HG02840 (cell line): Measurements from ENCODE around the gene CCNY.

Source experiments
- ATAC-seq: cut with Tn5 transposase; IDR thresholded peaks from one replicate; pipeline ENCODE4 v1.9.1; 2021; ENCODE audit warnings: mild to moderate bottlenecking, moderate library complexity, moderate number of reproducible peaks; ENCODE audit not compliant: unreplicated experiment, low FRiP score

CCNY gene

GRCh38 chr10:35606430-35606829 lies 270.1 kb downstream of the CCNY start:
- ATAC-seq: no peak

GRCh38 chr10:35607475-35608327 lies 271.4 kb downstream of the CCNY start:
- no peak for ATAC-seq

GRCh38 chr10:35608328-35608672 lies 272.0 kb downstream of the CCNY start:
- no peak for ATAC-seq

- no peak for ATAC-seq
Measured at GRCh38 chr10:35611750-35612149, 275.4 kb downstream of the CCNY start.

- no peak for ATAC-seq
Measured at GRCh38 chr10:35612385-35613106, 276.2 kb downstream of the CCNY start.

- no peak for ATAC-seq
Measured at GRCh38 chr10:35613107-35613440, 276.8 kb downstream of the CCNY start.

GRCh38 chr10:35613597-35614226 lies 277.4 kb downstream of the CCNY start:
- ATAC-seq: no peak

- no peak for ATAC-seq
Measured at GRCh38 chr10:35614312-35614711, 278.0 kb downstream of the CCNY start.
